Vagina (tissue), 2 donors: ENCODE measurements around the gene FPGS. TPM values are rescaled to one million over a fixed set of nuclear protein-coding genes. Genes with fewer than 3 reads are reported as not detected.
"Not testable (repeated sequence)": the region's sequence is repeated elsewhere in the genome, so short reads cannot be mapped to it uniquely, and the experiment has no call there.

Experiments used
- DNase-seq, 2 donors: peaks; one replicate each; pipeline ENCODE4 v3.0.0-alpha.2; 2017; ENCODE audit errors: extremely low spot score in 2 of 2
- H3K27ac ChIP-seq: fragments of 200-600 bp; sonication (generic); one replicate; pipeline ENCODE4 v1.5.1; 2019
- H3K27me3 ChIP-seq: fragments of 200-600 bp; sonication (generic); one replicate; pipeline ENCODE4 v1.5.1; 2019
- H3K36me3 ChIP-seq, 2 donors: fragments of 200-600 bp; sonication (generic); one replicate each; pipeline ENCODE4 v1.5.1; 2017 to 2019
- H3K4me1 ChIP-seq: fragments of 200-600 bp; sonication (generic); one replicate; pipeline ENCODE4 v1.5.1; 2019
- H3K4me3 ChIP-seq, 2 donors: fragments of 200-600 bp; sonication (generic); 1 replicate in 1 of 2; 2 replicates in 1 of 2; pipeline ENCODE4 v1.5.1; 2016 to 2019
- H3K9me3 ChIP-seq: fragments of 200-600 bp; sonication (generic); one replicate; pipeline ENCODE4 v1.5.1; 2019
- POLR2A ChIP-seq, 2 donors: fragments of 450-650 bp; IDR thresholded peaks; one replicate each; pipeline ENCODE4 v1.6.1; 2017; ENCODE audit warnings: antibody characterized with exemption in 2 of 2, mild to moderate bottlenecking in 2 of 2, moderate library complexity in 2 of 2
- POLR2AphosphoS5 ChIP-seq, 2 donors: sonication (generic); formaldehyde crosslinking; IDR thresholded peaks; one replicate each; pipeline ENCODE4 v1.9.0; 2017; ENCODE audit warnings: antibody characterized with exemption in 2 of 2, mild to moderate bottlenecking in 2 of 2, low read depth in 1 of 2; ENCODE audit not compliant: insufficient read depth in 1 of 2
- intact Hi-C: fragments of 100-400 bp; cut with DNase I; formaldehyde crosslinking; loops from one replicate; pipeline ENCODE4 v1.15.1; 2023
- total RNA-seq: library from RNA; depleted of rRNA; stranded (reverse); fragments of >200 nt; gene quantifications from one replicate; pipeline ENCODE4 v1.2.3, GENCODE V29; 2016
- TF ChIP-seq, protein P1 (sequence below), 3 experiments: fragments of 450-650 bp in 2 of 3; fragments of 200-600 bp in 1 of 3; sonication (generic) in 1 of 3; IDR thresholded peaks; one replicate each; pipeline ENCODE4 v1.5.1; 2017 to 2019; ENCODE audit warnings: antibody characterized with exemption in 3 of 3, mild to moderate bottlenecking in 2 of 3, moderate library complexity in 2 of 3

FPGS gene
- total RNA-seq, 1 donor from 2014 or later, result 99.7 TPM

- peaks cover 12% of the 10 kb centered on the region for H3K4me1 ChIP-seq
- H3K9me3 ChIP-seq, result no peaks in the 10 kb centered on the region
- no peak for DNase-seq
- peak overlapping the region; percentile 70 for H3K27ac ChIP-seq
- intact Hi-C loops, result no loop called here
- no peaks in the 10 kb centered on the region for H3K36me3 ChIP-seq
- peak overlapping the region in 1 of 2 donors; percentile 19 for H3K4me3 ChIP-seq
- TF ChIP-seq, protein P1, sequence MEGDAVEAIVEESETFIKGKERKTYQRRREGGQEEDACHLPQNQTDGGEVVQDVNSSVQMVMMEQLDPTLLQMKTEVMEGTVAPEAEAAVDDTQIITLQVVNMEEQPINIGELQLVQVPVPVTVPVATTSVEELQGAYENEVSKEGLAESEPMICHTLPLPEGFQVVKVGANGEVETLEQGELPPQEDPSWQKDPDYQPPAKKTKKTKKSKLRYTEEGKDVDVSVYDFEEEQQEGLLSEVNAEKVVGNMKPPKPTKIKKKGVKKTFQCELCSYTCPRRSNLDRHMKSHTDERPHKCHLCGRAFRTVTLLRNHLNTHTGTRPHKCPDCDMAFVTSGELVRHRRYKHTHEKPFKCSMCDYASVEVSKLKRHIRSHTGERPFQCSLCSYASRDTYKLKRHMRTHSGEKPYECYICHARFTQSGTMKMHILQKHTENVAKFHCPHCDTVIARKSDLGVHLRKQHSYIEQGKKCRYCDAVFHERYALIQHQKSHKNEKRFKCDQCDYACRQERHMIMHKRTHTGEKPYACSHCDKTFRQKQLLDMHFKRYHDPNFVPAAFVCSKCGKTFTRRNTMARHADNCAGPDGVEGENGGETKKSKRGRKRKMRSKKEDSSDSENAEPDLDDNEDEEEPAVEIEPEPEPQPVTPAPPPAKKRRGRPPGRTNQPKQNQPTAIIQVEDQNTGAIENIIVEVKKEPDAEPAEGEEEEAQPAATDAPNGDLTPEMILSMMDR (IDR thresholded peaks at IDR 0.05), result no peak
- no peaks in the 10 kb centered on the region for H3K27me3 ChIP-seq
These were observed 23.3 kb upstream of the FPGS start for GRCh38 chr9:127779136-127779981.

DNA sequence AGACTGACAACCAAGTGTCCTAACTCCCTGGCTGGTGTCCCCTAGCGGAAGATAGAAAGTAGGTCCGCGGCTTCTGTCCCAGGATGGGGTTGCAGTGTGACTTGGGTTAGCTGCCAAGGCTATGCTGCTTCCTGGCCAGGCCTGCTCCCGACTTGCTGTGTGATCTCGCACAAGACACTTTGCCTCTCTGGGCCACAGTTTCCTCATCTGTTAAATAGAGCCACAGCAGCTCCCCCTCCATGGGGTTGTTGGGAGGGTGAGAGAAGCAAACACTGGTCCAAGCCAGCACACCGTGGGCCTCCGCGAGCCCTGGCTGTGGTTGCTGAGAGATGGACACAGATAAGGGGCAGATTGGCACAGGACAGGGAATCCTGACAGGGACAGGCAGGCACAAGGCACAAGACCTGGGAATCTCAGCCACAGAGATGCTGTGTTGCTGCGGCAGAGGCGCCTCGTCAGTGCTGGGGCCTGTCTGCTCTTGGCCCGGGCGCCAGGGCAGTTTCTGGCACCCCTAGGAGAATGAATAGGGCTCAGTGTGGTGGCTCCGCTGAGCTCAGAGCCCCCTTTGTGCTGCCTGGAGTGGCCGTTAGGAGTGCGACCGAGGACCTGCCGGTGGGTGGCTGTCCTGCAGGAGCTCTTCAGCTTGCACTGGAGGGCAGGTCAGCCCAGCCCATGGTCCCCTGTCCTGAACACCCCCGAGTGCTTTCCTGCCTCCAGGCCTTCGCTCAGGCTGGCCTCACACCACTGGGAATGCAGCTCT, 22.4 kb upstream of the FPGS start:
- intact Hi-C loops, result loop anchor here (5.0 kb wide), 1 partner anchor 193 kb away; no protein-coding TSS in a partner anchor
- H3K36me3 ChIP-seq, result no peaks in the 10 kb centered on the region
- TF ChIP-seq POLR2AphosphoS5 (IDR thresholded peaks at IDR 0.05; ENCODE audit: insufficient read depth in 1 of 2, low read depth in 1 of 2) (no peak), POLR2A (IDR thresholded peaks at IDR 0.05) (no peak)
- TF ChIP-seq, protein P1 (IDR thresholded peaks at IDR 0.05), result no peak
- H3K27ac ChIP-seq, result no peak overlapping the region
- H3K27me3 ChIP-seq, result no peaks in the 10 kb centered on the region
- DNase-seq, result no peak
- H3K4me1 ChIP-seq, result peaks cover 17% of the 10 kb centered on the region
- no peaks in the 10 kb centered on the region for H3K9me3 ChIP-seq
- H3K4me3 ChIP-seq, result no peak overlapping the region

DNA sequence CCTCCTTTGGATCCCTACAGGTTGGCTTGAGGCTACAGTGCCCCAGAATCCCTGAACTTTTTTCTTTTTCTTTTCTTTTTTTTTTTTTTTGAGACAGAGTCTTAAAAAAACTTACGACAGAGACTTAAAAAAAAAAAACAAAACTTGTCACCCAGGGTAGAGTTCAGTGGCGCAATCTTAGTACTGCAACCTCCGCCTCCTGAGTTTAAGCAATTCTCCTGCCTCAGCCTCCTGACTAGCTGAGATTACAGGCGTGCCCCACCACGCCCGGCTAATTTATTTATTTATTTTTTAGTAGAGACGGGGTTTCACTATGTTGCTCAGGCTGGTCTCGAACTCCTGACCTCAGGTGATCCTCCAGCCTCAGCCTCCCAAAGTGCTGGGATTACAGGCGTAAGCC, 21.8 kb upstream of the FPGS start:
- H3K27me3 ChIP-seq, H3K4me3 ChIP-seq, DNase-seq, H3K36me3 ChIP-seq, H3K27ac ChIP-seq, H3K9me3 ChIP-seq: not testable (repeated sequence)
- H3K4me1 ChIP-seq, result peaks cover 17% of the 10 kb centered on the region
- intact Hi-C loops, result loop anchor here (5.0 kb wide), 1 partner anchor 194 kb away; no protein-coding TSS in a partner anchor

GRCh38 chr9:127781806-127782205, 20.9 kb upstream of the FPGS start:
- intact Hi-C loops, result loop anchor here (5.0 kb wide), 1 partner anchor 195 kb away; no protein-coding TSS in a partner anchor
- Histone ChIP-seq H3K27me3 (no peaks in the 10 kb centered on the region), H3K4me3 (no peak overlapping the region), H3K36me3 (no peaks in the 10 kb centered on the region), H3K9me3 (no peaks in the 10 kb centered on the region), H3K27ac (no peak overlapping the region), H3K4me1 (peaks cover 21% of the 10 kb centered on the region)
- no peak for DNase-seq
- TF ChIP-seq POLR2AphosphoS5 (IDR thresholded peaks at IDR 0.05; ENCODE audit: insufficient read depth in 1 of 2, low read depth in 1 of 2), result no peak

DNA sequence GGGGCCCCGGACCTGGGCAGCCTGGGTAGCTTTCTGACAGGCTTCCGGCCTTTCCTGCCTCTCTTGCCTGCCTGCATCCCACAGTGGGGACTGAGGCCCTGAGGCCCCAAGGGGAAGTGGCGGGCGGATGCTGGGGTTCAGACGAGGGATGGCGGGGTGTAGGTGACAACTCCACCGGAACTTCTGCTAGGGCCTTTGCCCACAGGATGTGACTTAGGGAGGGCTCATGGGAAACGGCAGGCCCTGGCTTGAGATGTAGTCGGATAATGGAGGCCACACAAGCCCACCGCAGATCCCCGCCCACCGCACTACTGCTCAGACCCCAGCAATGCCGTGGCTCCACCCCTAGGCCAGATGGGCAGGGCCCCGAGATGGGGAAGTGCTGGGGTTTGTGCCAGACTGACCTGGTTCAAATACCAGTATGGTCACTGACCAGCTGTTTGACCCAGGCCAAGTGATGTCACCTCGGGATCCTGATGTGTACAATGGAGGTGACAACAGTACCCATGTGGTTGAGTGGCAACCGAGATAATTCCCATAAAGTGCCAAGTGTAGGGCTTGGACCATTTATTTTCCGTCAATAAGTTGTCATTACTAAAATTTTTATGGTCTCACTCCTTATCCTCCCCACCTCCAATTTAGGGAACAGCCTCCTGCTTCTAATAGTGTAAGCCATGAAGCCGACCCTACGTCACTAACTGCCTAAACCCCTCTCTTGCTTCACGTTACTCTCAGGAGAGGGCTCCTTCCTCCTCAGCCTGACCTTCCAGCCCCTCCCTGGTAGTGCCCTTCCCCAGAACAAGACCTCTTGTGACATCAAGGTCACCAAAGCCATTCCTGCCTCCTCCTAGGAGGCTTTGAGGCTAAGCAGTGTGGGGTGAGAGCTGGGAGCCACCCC, 19.3 kb upstream of the FPGS start:
- Histone ChIP-seq H3K27me3 (no peaks in the 10 kb centered on the region), H3K36me3 (peaks cover 0 to 13% of the 10 kb centered on the region in 2 donors), H3K4me3 (no peak overlapping the region), H3K4me1 (peaks cover 36% of the 10 kb centered on the region), H3K9me3 (no peaks in the 10 kb centered on the region), H3K27ac (peak overlapping the region; percentile 91)
- DNase-seq, result no peak
- intact Hi-C loops, result loop anchor here (2.0 to 5.0 kb wide), 2 partner anchors 49 to 196 kb away; partner anchors contain the start of gene TOR2A
- TF ChIP-seq, protein P1 (IDR thresholded peaks at IDR 0.05), result no peak
- TF ChIP-seq POLR2A (IDR thresholded peaks at IDR 0.05), result no peak
- TF ChIP-seq POLR2AphosphoS5 (IDR thresholded peaks at IDR 0.05; ENCODE audit: insufficient read depth in 1 of 2, low read depth in 1 of 2), result peak in 1 of 2 donors; percentile 47
